ENCODE results near the gene CCP110.

The CCP110 gene

DNA sequence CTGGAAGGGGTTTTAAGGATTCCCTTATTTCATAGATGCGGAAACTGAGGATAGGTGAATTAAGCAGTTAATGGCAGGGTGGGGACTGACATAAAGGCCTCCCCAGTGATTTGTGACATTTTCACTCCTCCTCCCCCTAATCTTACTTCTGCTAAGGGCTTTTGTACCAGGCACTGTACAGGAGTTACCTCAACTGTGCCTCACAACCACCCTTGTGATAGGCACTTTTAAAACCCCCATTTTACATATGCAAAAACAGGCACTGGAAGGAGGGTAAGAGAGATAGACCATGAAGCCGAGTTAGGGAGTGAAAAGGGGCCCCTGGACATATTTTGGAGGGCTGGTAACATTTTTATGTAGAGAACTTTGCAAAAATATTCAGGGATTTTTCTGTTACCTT, 982 bp upstream of the CCP110 start:
- no peak for DNase-seq (ENCODE audit: low read depth)
- in situ Hi-C loops (cut with HindIII; ENCODE audit: low sequenced_read_pairs) = no loop called here
- TF ChIP-seq, protein P1, sequence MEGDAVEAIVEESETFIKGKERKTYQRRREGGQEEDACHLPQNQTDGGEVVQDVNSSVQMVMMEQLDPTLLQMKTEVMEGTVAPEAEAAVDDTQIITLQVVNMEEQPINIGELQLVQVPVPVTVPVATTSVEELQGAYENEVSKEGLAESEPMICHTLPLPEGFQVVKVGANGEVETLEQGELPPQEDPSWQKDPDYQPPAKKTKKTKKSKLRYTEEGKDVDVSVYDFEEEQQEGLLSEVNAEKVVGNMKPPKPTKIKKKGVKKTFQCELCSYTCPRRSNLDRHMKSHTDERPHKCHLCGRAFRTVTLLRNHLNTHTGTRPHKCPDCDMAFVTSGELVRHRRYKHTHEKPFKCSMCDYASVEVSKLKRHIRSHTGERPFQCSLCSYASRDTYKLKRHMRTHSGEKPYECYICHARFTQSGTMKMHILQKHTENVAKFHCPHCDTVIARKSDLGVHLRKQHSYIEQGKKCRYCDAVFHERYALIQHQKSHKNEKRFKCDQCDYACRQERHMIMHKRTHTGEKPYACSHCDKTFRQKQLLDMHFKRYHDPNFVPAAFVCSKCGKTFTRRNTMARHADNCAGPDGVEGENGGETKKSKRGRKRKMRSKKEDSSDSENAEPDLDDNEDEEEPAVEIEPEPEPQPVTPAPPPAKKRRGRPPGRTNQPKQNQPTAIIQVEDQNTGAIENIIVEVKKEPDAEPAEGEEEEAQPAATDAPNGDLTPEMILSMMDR (IDR thresholded peaks at IDR 0.05; ENCODE audit: low read depth, low read length, missing control alignments) = no peak
- H3K4me3 ChIP-seq (ENCODE audit: low read depth, low read length) = no peak overlapping the region

DNA sequence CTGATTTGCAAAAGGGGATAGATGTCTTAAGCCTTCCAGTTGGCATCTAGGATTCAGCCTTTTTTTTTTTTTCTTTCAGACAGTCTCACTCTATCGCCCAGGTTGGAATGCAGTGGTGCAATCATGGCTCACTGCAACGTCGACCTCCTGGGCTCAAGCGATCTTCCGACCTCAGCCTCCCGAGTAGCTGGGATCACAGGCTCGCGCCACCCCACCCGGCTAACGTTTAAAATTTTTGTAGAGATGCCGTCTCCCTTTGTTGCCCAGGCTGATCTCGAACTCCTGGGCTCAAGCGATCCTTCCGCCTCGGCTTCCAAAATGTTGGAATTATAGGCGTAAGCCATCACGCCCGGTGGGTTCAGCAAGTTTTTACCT, 571 bp upstream of the CCP110 start:
- TF ChIP-seq, protein P1 (IDR thresholded peaks at IDR 0.05; ENCODE audit: low read depth, low read length, missing control alignments) = no peak
- no peak for DNase-seq (ENCODE audit: low read depth)
- in situ Hi-C loops (cut with HindIII; ENCODE audit: low sequenced_read_pairs) = no loop called here
- H3K4me3 ChIP-seq (ENCODE audit: low read depth, low read length) = no peak overlapping the region

DNA sequence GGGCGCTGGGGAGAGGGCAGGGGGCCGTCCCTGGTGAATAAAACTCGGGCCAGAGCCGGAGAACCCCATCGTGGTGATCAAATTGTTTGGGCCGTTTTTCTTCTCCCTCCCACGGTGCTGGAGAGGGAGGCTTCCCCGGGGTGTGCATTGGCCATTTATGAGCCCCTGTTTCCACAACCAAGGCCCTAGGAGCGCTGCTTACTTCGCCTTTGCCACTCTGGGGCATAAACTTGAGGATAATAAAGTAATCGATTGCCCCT, 544 bp downstream of the CCP110 start:
- peak overlapping the region; percentile 92 for H3K4me3 ChIP-seq (ENCODE audit: low read depth, low read length)
- in situ Hi-C loops (cut with HindIII; ENCODE audit: low sequenced_read_pairs) = no loop called here
- DNase-seq (ENCODE audit: low read depth) = no peak
- TF ChIP-seq, protein P1 (IDR thresholded peaks at IDR 0.05; ENCODE audit: low read depth, low read length, missing control alignments) = no peak

DNA sequence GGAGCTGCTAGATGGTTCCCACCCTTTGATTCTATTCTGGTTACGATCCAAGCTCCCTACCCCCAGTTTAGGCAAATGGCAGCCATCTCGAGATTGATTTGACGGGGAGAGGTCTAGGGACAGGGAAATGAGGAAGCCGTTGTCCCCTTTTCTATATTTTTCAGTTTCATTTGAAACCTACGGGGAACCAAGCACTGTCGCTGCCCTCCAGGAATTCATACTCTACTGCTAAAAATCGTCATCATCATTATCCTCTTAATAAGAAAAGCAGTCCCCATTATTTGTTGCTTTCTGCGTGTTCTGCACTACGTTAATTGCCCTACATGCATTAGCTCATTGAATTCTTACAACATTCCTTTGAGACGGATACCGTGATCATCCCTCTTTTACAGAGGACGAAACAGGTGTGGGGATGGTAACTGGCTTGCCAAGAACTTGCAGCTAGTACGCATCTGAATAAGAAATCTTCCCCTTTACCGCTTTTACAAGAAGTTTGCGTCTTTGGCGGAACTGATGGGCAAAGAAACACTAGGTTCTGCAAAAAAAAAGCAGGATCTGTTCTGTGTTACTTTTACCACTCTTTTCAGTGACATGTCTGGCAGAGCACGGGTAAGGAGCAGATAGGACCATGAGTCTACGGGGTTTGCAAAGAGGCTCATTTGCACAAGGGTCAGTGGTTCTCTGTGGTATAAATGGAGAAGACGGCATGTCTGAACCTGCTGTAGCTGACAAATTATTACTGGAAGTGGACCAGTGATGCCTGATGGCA, 1.1 kb downstream of the CCP110 start:
- DNase-seq (ENCODE audit: low read depth) = no peak
- TF ChIP-seq, protein P1 (IDR thresholded peaks at IDR 0.05; ENCODE audit: low read depth, low read length, missing control alignments) = no peak
- in situ Hi-C loops (cut with HindIII; ENCODE audit: low sequenced_read_pairs) = no loop called here
- peak overlapping the region; percentile 92 for H3K4me3 ChIP-seq (ENCODE audit: low read depth, low read length)

DNA sequence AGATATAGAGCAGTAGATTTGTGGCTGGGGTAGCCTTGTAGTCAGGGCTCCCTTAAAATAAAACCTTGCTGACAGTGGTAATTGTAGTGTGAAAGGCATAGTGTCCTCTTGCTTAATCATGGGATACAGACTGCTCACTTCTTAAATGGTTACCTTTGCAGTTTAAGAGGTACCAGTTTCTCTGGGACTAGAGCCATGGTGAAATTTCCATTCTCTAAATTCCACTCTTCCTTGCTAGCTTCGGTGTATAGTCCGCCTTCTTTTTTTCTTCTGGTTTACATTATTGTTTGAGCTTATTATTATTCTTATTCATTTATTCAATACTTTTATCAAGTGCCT, 1.6 kb downstream of the CCP110 start:
- peak overlapping the region; percentile 92 for H3K4me3 ChIP-seq (ENCODE audit: low read depth, low read length)
- TF ChIP-seq, protein P1 (IDR thresholded peaks at IDR 0.05; ENCODE audit: low read depth, low read length, missing control alignments) = no peak
- DNase-seq (ENCODE audit: low read depth) = no peak
- in situ Hi-C loops (cut with HindIII; ENCODE audit: low sequenced_read_pairs) = no loop called here

DNA sequence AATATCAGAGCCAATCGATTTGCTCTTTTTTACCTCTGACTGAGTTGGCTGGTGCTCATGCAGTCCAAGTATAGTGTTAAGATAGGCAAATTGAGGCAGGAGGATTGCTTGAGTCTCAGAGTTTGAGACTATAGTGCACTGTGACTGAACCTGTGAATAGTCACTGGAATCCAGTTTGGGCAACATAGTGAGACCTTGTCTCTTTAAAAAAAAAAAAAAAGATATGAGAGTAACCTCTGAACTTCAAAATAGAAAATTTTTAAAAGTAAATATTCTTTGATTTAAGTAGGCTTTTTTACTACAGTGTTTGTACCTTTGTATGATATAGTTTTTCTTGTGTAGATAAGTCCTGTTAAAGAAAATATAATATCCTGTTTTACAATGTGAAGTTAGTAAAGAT, 3.4 kb downstream of the CCP110 start:
- no peak for DNase-seq (ENCODE audit: low read depth)
- in situ Hi-C loops (cut with HindIII; ENCODE audit: low sequenced_read_pairs) = no loop called here
- TF ChIP-seq, protein P1 (IDR thresholded peaks at IDR 0.05; ENCODE audit: low read depth, low read length, missing control alignments) = no peak
- H3K4me3 ChIP-seq (ENCODE audit: low read depth, low read length) = no peak overlapping the region

DNA sequence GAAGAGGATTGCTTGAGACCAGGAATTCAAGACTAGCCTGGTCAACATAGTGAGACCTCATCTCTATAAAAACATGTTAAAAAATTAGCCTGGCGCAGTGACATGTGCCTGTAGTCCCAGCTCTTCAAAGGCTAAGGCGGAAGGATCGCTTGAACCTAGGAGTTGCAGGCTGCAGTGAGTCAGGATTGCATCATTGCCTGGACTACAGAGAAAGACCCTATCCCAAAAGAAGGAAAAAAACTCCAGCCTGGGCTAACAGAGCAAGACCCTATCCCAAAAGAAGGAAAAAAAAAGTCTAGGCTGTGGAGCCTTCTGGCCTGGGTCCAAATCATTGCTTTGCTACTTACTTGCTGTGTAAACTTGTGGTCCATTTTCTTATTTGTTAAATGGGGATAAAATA, 4.9 kb downstream of the CCP110 start:
- no peak overlapping the region for H3K4me3 ChIP-seq (ENCODE audit: low read depth, low read length)
- no peak for DNase-seq (ENCODE audit: low read depth)
- TF ChIP-seq, protein P1 (IDR thresholded peaks at IDR 0.05; ENCODE audit: low read depth, low read length, missing control alignments) = no peak
- in situ Hi-C loops (cut with HindIII; ENCODE audit: low sequenced_read_pairs) = no loop called here
